Transverse colon (tissue), 4 donors: Measurements from ENCODE around the gene ATP4B. TPM values are rescaled to one million over a fixed set of nuclear protein-coding genes. Genes with fewer than 3 reads are reported as not detected.

Experiments used
- DNase-seq: peaks from one replicate; pipeline ENCODE4 v3.0.0-alpha.2; 2019
- H3K27ac ChIP-seq, 4 donors: fragments of 200-600 bp; sonication (generic); 2 replicates each; pipeline ENCODE4 v1.5.1; 2016 to 2018; ENCODE audit warnings: inconsistent platforms in 4 of 4
- H3K27me3 ChIP-seq: fragments of 200-600 bp; sonication (generic); 2 replicates; pipeline ENCODE4 v1.5.1; 2017; ENCODE audit warnings: inconsistent platforms
- H3K36me3 ChIP-seq, 4 donors: fragments of 200-600 bp; sonication (generic); 2 replicates each; pipeline ENCODE4 v1.5.1; 2017 to 2019; ENCODE audit warnings: inconsistent platforms in 4 of 4
- H3K4me1 ChIP-seq, 4 donors: fragments of 200-600 bp; sonication (generic); 2 replicates each; pipeline ENCODE4 v1.5.1; 2017 to 2020; ENCODE audit warnings: inconsistent platforms in 4 of 4
- H3K4me3 ChIP-seq, 4 donors: fragments of 200-600 bp; sonication (generic); 1 replicate in 1 of 4; 2 replicates in 3 of 4; pipeline versions ENCODE4 v1.5.1 to v1.6.1; 2017 to 2019; ENCODE audit warnings: inconsistent platforms in 4 of 4
- H3K9me3 ChIP-seq, 2 donors: fragments of 200-600 bp; sonication (generic); 2 replicates each; pipeline ENCODE4 v1.5.1; 2017 to 2019; ENCODE audit warnings: inconsistent platforms in 2 of 2
- EP300 ChIP-seq: sonication (generic); formaldehyde crosslinking; IDR thresholded peaks from one replicate; pipeline ENCODE4 v1.6.1; 2017; ENCODE audit warnings: antibody characterized with exemption, low read depth
- POLR2A ChIP-seq: fragments of 450-650 bp; IDR thresholded peaks from one replicate; pipeline ENCODE4 v1.6.1; 2016; ENCODE audit warnings: antibody characterized with exemption, mild to moderate bottlenecking, moderate library complexity
- POLR2AphosphoS5 ChIP-seq, 3 donors: sonication (generic); formaldehyde crosslinking; IDR thresholded peaks; one replicate each; pipeline ENCODE4 v1.6.1; 2016; ENCODE audit warnings: antibody characterized with exemption in 3 of 3
- WGBS, 2 donors: methylation state at CpG; one replicate each; pipeline ENCODE4 v1.1.5; 2018; ENCODE audit warnings: low coverage in 1 of 2; 5-methylcytosine and 5-hydroxymethylcytosine counted together
- in situ Hi-C, 4 donors: fragments of 200-750 bp; cut with MboI; loops; one replicate each; pipeline versions ENCODE4 v1.15.0 to v1.15.1; 2017; ENCODE audit warnings: low sequenced_read_pairs in 3 of 4, low pct_ligation_motif_present in 1 of 4, low pct_unique_long_range_greater_than_20kb in 1 of 4
- intact Hi-C: fragments of 100-400 bp; cut with DNase I; formaldehyde crosslinking; loops from one replicate; pipeline ENCODE4 v1.15.1; 2023; ENCODE audit warnings: low total_unique reads
- total RNA-seq, 4 donors: library from RNA; depleted of rRNA; stranded (reverse); fragments of >200 nt; gene quantifications; one replicate each; pipeline ENCODE4 v1.1.0, GENCODE V29; 2016
- TF ChIP-seq, protein P1 (sequence below), 5 experiments: fragments of 200-600 bp in 3 of 5; fragments of 450-650 bp in 2 of 5; sonication (generic) in 3 of 5; IDR thresholded peaks; 1 replicate in 2 of 5; 2 replicates in 3 of 5; pipeline ENCODE4 v1.5.1; 2016 to 2017; ENCODE audit warnings: antibody characterized with exemption in 5 of 5, inconsistent platforms in 3 of 5, mild to moderate bottlenecking in 2 of 5, moderate library complexity in 1 of 5

Gene ATP4B
- total RNA-seq, 4 donors from 2014 or later, result not detected

- 29 to 48% methylated on average over 10 to 11 of the region's 11 CpGs for WGBS, 2 donors
- intact Hi-C loops, result no loop called here
- H3K4me3 ChIP-seq, result no peak overlapping the region
- peak; percentile 48 for DNase-seq
- no peaks in the 10 kb centered on the region for H3K27me3 ChIP-seq
- in situ Hi-C loops, result no loop called here
- H3K9me3 ChIP-seq, result no peaks in the 10 kb centered on the region
- H3K27ac ChIP-seq, result peak overlapping the region in 2 of 4 donors; percentile 78 to 83
- peaks cover 0 to 11% (median 0%) of the 10 kb centered on the region in 4 donors for H3K36me3 ChIP-seq
- no peak for TF ChIP-seq EP300
- TF ChIP-seq POLR2A, result no peak
- TF ChIP-seq POLR2AphosphoS5 (IDR thresholded peaks at IDR 0.05), result no peak
- TF ChIP-seq, protein P1, sequence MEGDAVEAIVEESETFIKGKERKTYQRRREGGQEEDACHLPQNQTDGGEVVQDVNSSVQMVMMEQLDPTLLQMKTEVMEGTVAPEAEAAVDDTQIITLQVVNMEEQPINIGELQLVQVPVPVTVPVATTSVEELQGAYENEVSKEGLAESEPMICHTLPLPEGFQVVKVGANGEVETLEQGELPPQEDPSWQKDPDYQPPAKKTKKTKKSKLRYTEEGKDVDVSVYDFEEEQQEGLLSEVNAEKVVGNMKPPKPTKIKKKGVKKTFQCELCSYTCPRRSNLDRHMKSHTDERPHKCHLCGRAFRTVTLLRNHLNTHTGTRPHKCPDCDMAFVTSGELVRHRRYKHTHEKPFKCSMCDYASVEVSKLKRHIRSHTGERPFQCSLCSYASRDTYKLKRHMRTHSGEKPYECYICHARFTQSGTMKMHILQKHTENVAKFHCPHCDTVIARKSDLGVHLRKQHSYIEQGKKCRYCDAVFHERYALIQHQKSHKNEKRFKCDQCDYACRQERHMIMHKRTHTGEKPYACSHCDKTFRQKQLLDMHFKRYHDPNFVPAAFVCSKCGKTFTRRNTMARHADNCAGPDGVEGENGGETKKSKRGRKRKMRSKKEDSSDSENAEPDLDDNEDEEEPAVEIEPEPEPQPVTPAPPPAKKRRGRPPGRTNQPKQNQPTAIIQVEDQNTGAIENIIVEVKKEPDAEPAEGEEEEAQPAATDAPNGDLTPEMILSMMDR (IDR thresholded peaks at IDR 0.05), result no peak
- peaks cover 10 to 27% (median 19%) of the 10 kb centered on the region in 4 donors for H3K4me1 ChIP-seq
Measured at GRCh38 chr13:113646376-113646775, 11.6 kb downstream of the ATP4B start.

DNA sequence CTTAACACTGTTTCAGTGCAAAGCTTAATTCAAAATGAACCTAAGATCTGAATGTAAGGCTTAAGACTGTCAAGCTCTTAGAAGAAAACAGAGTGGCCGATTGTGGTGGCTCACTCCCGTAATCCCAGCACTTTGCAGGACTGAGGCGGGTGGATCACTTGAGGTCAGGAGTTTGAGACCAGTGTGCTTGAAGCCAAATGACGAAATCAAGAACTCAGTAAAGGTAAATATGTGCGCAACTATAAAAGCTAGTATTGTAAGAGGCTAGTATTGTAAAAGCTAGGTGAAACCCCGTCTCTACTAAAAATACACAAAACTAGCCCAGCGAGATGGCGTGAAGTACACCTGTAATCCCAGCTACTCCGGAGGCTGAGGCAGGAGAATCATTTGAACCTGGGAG, 12.7 kb downstream of the ATP4B start:
- Histone ChIP-seq H3K9me3 (no peaks in the 10 kb centered on the region), H3K27me3 (no peaks in the 10 kb centered on the region), H3K4me1 (peaks cover 10 to 27% (median 19%) of the 10 kb centered on the region in 4 donors), H3K27ac (no peak overlapping the region), H3K36me3 (peaks cover 0 to 21% (median 0%) of the 10 kb centered on the region in 4 donors), H3K4me3 (no peak overlapping the region)
- WGBS, 2 donors, result 79 to 100% methylated on average over 4 to 9 of the region's 9 CpGs
- peak; percentile 6 for DNase-seq
- in situ Hi-C loops (no loop called here), intact Hi-C loops (no loop called here)
- TF ChIP-seq, protein P1 (IDR thresholded peaks at IDR 0.05), result no peak
- TF ChIP-seq EP300 (no peak), POLR2AphosphoS5 (IDR thresholded peaks at IDR 0.05) (no peak), POLR2A (no peak)

DNA sequence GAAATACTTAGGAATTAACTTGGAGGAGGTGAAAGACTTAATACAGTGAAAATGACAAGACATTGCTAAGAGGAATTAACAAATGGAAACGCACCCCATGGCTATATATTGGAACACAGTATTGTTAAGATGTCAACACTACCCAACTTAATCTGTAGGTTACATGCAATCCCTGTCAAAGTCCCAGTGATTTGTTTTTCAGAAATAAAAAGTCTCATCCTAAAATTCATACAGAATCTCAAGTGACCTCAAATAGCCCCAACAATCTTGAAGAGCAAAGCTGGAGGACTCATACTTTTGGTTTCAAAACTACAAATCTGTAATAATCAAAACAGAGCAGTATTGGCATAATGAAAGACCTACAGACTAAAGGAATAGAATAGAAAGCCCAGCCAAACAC, 13.2 kb downstream of the ATP4B start:
- TF ChIP-seq EP300, result no peak
- TF ChIP-seq, protein P1 (IDR thresholded peaks at IDR 0.05), result no peak
- no peak for TF ChIP-seq POLR2A
- no peak for TF ChIP-seq POLR2AphosphoS5 (IDR thresholded peaks at IDR 0.05)
- Histone ChIP-seq H3K36me3 (peaks cover 0 to 27% (median 0%) of the 10 kb centered on the region in 4 donors), H3K27ac (no peak overlapping the region), H3K4me1 (peaks cover 10 to 27% (median 19%) of the 10 kb centered on the region in 4 donors), H3K9me3 (no peaks in the 10 kb centered on the region), H3K27me3 (no peaks in the 10 kb centered on the region), H3K4me3 (no peak overlapping the region)
- WGBS, 2 donors, result 96 to 100% methylated on average over 1 of the region's 1 CpG
- intact Hi-C loops, result no loop called here
- in situ Hi-C loops, result no loop called here
- no peak for DNase-seq

DNA sequence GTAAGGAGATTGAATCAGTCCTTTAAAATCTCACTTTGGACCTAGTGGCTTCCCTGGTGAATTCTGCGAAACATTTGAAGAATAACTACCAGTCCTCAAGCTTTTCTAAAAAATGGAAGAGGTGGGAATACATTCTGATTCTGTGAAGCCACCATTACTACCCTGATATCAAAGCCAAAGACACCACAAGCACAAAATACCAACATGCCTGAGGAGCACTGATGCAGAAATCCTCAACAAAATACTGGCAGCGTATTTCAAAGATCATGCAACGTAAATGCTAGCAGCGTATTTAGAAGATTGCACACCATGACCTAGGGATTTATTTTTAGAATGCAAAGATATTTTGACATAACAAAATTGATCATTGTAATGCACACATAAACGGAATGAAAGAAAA, 14.4 kb downstream of the ATP4B start:
- in situ Hi-C loops, result no loop called here
- DNase-seq, result no peak
- no peak overlapping the region for H3K4me3 ChIP-seq
- H3K27ac ChIP-seq, result no peak overlapping the region
- H3K4me1 ChIP-seq, result peaks cover 10 to 27% (median 19%) of the 10 kb centered on the region in 4 donors
- peaks cover 0 to 31% (median 2%) of the 10 kb centered on the region in 4 donors for H3K36me3 ChIP-seq
- WGBS, 2 donors, result 89 to 93% methylated on average over 5 of the region's 5 CpGs
- intact Hi-C loops, result no loop called here
- no peaks in the 10 kb centered on the region for H3K9me3 ChIP-seq
- TF ChIP-seq EP300 (no peak), POLR2A (no peak), POLR2AphosphoS5 (IDR thresholded peaks at IDR 0.05) (no peak)
- TF ChIP-seq, protein P1 (IDR thresholded peaks at IDR 0.05), result no peak
- H3K27me3 ChIP-seq, result no peaks in the 10 kb centered on the region
